GM18909 (cell line): ENCODE data around the gene LRG1.
"Not testable (repeated sequence)": the region's sequence is repeated elsewhere in the genome, so short reads cannot be mapped to it uniquely, and the experiment has no call there.

ENCODE experiments used
- ATAC-seq: cut with Tn5 transposase; IDR thresholded peaks from one replicate; pipeline ENCODE4 v1.9.1; 2021; ENCODE audit warnings: mild to moderate bottlenecking; ENCODE audit not compliant: unreplicated experiment, poor library complexity

The LRG1 gene

DNA sequence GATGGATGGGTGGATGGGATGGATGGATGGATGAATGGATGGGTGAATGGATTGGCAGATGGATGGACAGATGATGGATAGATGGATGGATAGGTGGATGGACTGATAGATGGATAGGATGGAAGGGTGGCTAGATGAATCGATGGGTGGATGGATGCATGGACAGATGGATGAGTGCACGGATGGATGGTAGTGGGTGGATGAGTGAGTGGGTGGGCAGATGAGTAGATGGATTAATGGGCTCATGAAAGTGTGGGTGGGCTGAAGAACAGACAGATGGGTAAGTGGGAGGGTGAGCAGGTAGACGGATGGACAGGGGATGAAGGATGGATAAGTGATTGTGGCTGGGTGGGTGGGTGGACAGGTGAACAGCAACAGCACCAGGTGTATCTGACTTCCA lies 13.9 kb upstream of the LRG1 start:
- ATAC-seq = no peak

DNA sequence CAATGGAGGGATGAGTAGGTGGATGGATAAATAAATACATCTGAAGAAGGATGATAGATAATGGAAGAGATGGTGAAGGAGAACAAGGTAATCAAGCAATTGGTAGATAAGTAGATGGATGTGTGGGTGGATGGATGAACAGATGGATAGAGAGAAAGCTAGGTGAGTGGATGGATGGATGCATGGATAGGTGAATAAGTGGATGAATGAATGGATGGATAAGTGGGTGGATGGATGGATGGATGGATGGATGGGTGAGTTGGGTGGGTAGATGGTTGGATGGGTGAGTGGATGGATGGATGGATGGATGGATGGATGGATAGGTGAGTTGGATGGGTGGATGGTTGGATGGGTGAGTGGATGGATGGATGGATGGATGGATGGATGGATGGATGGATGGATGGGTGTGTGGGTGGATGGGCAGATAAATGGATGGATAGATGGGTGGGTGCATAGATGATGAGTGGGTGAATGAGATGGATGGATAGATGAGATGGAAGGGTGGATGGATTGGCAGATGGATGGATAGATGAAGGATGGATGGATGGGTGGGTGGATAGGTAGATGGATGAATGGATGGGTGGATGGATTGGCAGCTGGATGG lies 13.4 kb upstream of the LRG1 start:
- no peak for ATAC-seq

DNA sequence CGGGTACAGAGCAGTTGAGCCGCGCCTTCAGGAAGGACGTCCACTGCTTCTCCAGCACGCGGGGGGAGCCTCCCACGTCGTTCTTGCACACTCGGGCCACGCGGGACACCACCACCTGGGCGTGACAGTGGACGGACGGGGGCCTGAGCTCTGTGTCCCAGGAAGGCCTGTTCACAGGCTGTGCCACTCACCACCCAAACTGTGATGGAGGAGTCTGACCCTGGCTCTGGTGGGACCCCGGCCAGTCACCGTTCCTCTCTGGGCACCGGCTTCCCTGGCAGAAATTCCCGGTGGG lies 12.6 kb upstream of the LRG1 start:
- ATAC-seq = no peak

DNA sequence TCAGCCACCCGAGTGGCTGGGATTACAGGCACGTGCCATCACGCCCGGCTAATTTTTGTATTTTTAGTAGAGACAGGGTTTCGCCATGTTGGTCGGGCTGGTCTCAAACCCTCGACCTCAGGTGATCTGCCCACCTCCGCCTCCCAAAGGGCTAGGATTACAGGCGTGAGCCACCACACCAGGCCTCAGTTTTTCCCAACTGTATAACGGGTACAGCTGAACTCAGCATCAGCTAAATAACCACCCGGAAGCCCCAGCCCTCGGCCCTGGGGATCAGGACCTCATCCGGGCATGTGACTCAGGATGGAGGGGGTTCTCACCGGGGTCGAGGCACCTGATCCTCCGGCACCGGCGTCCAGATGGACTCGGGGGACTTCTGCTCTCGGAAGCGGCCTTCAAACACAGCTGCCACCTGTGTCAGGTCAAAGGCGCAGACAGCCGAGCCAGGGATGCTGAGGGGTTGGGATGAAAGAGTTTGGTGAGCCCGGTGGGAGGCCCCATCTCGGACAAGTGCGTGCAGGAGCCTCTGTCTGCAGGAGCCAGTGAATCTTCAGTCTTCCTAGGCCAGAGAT lies 10.7 kb upstream of the LRG1 start:
- ATAC-seq = no peak

DNA sequence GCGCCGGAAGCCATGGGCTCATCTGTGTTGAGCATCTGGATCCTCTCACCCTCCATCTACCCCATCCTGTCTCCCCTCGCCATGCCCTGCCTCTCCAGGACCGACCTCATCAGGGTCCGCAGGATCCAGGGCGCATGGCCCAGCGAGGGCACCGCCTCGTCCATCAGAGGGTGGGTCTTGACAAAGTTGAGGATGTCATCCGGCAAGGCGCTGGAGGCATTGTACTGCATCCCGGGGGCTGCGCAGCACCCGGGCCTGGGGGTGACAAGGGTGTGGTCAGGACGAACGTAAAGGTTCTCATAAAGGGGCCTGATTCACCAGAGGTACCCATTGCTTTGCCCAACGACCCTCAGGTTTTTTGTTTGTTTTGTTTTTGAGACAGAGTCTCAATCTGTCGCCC lies 10.2 kb upstream of the LRG1 start:
- ATAC-seq = no peak

DNA sequence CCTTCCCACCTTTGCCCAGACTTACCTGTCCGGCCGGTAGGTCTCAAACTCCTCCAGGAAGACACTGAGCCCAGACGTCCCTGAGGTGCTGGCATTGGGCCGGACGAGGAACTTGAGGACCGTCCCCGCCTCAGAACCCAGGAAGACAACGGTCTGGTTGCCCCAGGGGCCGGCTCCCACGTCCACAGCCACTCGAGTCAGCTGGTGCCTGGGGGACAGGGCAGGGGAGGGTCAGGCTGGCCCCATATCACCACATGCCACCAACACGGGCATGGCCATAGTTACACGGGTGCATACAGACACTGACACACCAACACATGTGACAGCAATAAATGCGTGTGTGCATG lies 8.4 kb upstream of the LRG1 start:
- ATAC-seq = no peak

DNA sequence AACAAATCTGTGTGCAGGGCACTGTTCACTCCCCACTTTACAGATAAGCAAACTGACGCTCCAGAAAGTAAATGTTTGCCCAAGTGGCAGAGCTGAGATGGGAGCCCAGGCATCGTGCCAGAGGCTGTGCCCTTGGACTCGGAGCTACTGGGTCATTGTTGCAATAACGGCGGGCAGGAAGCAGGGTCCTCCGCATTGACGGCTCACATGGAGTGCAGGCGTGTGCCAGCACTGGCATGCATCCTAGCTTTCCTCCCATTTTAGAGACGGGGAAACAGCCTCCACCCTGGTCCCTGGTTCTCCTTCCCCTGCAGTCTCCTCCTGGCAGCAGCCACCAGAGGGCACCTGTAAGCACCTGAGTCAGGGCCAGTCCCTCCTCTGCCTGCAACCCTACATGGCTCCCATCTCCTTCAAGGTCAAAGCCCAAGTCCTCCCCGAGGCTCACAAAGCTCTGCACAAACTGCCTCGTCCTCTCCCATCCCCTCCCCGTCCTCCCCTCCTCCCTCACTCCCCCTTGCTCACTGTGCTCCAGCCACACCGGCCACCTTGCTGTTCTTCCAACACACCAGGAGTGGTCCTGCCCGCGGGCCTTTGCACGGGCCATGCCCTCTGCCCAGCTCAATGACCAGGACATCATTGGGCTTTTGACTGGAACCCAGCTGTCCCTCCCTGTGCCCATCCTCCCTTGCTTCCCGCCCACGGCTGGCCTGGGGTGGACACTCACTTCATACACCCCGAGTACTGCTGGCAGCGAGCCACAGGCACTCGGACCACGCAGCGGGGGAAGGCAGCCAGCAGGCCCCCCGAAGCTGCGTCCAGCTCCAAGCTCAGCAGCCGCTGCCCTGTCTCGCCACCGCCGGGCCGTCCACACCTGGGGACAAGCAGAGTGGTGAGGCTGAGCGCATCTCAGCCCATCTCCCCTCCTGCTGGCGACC lies 7.7 kb upstream of the LRG1 start:
- no peak for ATAC-seq

DNA sequence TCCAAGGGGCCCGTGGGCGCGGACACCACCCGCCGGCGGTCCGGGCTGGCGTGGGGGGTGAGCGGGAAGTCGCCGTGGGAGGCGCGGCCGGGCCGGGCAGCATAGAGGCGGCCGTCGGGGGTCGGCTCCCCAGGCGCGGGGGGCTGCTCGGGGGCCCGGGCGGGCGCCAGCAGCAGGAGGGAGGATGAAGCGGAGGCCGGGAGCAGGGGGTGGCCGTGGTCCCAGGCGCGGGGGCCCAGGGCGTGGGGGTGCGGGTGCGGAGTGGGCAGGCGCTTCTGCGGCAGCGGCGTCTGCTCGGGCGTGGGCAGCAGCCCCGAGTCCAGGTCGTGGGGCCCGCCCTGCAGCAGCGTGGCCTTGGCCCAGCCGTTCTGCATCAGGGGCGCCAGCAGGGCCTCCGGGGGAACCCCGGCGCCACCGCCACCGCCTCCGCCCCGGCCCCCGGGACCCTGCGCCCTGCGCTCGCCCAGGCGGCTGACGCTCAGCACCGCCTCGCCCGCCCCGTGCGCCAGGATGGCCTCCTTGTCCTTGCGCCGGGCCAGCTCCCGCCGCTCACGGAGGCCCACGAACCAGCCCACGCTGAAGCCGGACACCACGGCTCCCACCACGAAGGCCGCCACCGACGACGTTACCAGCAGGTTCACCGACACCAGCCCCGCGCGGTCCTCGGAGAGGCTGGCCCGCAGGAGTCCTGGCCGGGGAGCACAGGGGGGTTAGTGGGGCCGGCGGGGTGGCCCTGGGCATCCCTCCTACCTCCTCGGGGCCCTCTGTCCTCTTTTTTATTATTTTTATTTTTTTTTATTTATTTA lies 4.2 kb upstream of the LRG1 start:
- no peak for ATAC-seq

DNA sequence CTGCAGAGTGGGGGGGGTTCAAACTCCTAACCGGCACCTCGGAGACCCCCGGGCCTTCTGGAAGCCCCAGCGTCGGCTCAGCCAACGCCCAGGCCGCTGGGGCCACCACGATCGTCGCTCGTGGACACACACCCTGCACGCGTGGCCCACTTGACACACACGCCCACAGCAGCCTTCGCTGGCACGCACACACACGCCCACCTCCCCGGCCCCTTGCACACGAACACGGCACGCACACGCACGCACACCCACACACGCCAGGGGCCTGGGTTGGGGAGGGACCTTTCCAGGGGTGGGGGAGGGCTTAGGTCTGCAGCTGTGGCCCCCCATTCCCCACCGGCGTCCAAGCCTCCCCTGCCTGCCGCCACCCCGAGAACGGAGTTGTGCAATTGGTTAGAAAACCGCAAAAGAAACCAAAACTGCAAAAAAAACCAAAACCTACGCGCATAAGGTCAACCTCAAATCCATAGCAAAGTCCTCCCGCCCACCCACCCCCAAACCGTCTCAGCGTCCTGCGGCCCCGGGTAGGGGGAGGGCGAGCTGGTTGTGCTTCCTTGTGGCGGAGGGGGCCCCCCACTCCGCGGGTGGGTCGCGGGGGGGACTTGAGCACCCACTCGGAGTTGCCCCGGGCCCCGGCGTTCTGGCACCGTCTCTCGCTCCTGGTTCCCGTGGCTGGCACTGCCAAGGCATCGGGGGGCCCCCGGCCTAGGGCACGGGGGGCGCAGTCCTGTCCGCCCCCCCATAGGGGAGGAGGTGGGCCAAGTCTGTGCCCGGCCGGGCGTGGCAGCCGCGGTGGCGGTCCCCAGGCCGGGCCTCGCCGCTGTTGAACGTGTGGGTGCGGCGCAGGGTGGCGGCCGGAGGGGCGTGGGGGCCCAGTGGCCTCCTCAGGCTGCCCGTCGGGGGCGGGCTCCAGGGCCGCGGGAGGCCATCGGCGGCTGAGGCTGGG lies 3.3 kb upstream of the LRG1 start:
- no peak for ATAC-seq

DNA sequence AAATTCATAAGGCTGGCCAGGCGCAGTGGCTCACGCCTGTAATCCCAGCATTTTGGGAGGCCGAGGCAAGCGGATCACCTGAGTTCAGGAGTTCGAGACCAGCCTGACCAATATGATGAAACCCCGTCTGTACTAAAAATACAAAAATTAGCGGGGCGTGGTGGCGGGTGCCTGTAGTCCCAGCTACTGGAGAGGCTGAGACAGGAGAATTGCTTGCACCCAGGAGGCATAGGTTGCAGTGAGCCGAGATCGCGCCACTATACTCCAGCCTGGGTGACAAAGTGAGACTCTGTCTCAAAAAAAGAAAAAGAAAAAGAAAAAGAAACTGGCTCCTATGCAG lies 1.9 kb upstream of the LRG1 start:
- not testable (repeated sequence) for ATAC-seq

DNA sequence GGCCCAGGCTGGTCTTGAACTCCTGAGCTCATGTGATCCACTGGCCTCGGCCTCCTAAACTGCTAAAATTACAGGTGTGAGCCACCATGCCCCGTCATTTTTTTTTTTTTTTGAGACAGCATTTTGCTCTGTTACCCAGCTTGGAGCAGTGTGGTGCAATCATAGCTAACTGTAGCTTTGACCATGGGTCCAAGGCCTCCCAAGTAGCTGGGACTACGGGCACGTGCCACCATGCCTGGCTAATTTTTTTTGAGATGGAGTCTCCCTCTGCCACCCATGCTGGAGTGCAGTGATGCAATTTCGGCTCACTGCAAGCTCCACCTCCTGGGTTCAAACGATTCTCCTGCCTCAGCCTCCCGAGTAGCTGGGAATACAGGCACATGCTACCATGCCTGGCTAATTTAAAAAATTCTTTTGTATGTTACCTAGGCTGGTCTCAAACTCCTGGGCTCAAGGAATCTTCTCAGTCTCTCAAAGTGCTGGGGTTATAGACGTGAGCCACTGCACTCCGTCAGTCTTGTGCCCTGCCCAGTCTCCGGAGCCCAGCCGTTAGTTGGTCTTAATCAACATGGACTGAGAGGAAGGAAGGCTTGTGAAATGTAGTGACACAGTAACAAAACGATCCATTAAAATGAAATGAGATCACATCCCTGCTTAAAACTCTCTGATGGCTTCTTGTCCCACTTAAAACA lies 1.4 kb upstream of the LRG1 start:
- ATAC-seq = no peak

DNA sequence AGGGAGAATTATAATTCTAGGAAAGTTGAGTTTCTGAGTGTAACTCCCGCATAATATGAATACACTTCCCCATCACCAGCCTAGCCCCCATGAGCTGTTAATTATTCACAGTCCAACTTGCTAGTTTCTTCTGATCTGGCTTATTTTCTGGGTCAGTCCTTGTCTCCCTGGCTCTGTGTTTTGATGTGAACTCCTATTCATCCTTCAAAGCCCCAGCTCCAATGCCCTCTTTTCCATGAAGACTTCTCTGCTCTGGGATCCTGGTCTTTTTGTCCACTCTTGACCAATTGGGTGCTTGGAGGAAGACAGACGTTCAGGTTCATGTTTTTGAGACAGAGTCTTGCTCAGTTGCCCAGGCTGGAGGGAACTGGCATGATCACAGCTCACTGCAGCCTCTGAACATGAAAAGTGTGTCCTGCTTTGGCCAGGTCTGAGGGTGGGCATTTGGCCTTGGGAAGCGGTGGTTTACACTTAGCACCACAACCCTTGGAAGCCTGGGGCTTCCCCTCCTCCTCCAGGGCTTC lies 605 bp downstream of the LRG1 start:
- no peak for ATAC-seq

DNA sequence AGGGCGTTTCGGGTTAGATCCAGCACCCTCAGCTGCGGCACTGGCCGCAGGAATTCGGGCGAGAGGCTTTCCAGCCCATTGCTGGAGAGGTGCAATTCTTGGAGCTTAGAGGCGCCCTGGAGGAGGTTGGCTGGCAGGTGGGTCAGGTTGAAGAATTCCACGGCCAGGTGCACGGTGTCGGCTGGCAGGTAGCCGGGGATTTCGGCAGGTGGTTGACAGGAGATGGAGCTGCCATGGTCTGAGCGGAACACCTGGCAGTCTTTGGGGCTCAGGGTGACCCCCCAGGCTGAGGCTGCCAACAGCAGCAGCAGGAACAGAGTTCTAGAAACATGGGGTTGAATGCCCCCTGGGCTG lies 1.3 kb downstream of the LRG1 start:
- no peak for ATAC-seq

DNA sequence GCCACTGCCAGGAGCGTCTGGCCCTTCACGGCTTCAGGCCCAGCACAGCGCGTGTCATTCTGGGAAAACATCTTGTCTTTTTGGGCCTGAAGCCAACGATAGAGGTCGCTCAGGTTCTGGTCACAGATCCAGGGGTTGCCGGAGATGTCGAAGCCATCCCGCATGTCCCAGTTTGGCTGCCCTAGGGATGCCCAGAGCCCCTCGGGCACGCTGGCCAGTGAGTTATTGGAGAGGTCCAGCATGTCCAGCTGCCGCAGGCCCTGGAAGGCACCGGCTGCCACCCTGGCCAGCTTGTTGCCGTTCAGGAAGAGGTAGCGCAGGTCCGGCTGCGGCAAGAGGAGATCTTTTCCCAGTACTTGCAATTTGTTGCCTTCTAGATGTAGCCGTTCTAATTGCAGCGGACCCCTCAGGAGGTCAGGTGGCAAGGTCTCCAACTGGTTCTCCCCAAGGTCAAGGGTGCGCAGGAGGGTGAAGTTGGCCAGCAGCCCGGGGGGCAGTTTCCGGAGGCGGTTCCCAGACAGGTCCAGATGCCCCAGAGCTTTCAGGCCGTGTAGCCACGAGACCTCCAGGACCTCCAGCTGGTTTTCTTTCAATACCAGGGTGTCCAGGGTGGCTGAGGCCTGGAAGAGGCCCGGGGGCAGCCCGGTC lies 1.8 kb downstream of the LRG1 start:
- ATAC-seq = no peak

DNA sequence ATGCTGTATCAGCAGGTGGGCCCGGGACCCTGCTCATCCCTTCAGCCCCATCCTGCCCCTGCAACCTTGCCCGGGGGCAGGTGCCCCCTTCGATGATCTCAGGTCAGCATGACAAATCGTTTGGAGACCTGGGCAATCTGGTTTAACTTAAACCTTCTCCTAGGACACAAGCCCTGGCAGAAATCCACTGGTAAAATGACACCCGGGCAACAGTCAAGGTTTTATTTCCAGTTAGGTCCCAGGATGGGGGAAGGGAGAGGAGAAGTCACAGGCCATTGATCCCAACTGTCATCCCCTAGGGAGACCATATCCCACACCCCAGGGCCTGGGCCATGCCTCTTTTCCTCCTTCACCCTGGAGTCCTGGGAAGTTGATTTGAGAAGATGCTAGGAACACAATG lies 3.0 kb downstream of the LRG1 start:
- ATAC-seq = no peak

DNA sequence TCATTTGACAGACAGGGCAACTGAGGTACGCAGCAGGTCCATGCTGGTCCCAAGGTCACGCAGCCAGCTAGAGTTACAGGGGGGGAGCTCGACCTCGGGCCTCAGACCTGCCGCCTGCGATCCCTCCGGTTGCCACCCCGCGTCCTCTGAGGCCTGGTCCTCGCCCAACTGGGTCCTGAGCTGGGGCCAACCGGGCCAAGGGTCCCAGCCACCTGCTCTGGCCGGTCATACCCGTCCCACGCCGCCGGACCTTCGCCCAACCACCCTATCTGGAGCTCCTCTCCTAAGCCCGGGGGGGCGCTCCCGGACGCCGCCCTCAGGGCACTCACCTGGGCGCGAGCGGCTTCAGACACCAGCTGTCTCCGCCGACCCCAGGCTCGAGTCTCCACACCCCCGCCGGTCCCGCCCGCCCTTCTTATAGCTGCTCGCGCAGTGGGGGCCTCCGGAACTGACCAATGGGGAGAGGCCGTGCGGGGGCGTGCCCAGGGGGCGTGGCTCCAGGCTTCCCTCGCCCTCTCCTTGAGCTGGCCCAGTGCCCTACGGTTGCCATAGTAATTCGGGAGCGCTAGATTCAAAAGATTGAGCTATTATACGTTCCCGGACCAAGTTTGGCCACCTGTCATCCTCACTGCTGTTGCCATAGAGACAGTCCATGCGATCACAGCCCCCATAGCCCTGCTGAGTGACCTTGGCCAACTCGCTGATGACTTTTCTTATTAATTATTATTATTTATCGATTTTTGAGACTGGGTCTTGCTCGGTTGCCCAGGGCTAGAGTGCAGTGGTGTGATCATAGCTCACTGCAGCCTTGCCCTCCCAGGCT lies 4.8 kb downstream of the LRG1 start, which contains the start of gene PLIN5:
Gene PLIN5 (minus strand): TSS at position 389 of the 823 bp plus-strand sequence. CDS start 1,150 bp downstream, outside the sequence.
- no peak for ATAC-seq

DNA sequence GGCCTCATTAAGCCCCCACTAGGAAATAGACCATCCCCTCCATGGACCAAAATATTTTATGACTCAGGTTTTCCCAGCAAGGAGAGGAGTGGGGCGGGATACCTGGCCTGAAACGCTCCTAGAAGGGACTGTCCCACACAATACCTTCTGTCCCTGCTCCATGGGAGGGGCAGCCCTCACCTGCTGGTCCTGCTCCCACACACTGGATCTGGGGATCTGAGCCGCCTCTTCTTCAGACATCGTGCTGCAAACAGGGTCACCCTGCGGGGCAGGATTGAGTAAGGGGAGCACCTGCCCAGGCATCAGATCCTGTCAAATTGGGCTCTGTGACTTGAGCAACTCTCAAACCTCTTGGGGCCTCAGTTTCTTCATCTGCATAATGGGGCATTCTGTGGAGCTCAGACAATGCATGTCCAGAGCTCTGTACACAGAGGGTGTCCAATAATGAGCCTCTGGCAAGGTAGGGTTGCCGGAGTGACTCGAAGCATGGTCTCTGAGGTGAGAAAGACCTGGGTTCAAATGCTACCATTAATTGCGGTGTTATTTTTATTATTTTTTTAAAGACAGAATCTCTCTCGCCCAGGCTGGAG lies 5.9 kb downstream of the LRG1 start:
- no peak for ATAC-seq

DNA sequence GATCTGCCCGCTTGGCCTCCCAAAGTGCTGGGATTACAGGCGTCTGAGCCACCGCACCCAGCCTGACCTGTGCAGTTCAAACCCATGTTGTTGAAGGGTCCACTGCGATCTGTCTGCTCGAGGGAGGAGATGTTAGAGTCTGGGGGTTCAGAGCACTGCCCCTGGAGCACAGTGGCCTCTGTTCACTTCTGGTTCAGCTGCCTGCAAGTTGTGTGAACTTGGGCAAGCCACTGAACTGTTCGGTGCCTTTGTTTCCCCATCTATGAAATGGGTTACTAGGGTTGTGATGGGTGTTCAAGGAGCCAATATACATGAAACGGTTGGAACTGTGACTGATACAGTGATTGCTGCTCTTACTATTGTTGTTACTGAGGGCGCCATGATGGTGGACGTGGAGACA lies 6.5 kb downstream of the LRG1 start:
- ATAC-seq = no peak
